ENCODE data around the gene PFN2.

PFN2 gene

DNA sequence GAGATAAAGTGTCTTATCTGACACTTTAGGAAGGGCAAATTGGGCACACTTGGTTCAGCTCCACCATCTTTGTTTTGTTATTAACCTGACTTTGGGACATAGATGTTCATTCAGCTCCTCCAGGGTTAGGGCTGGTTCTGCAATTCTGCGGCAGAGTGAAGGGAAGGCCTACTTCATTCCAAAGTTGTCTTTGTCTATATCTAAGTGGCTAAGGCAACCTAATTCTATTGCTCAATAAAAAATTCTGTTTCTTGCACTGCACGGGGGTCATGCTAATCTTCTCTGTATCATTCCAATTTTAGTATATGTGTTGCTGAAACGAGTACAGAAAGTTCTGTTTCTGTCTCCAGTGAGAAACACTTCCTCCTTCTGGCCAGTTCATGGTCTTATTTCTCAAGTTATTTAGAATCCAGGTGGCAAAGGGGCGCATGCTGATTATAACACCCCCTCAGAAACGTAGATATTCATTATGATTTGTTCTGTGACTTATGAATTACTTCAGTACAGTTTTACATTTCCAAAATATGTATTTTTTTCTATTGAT is 53.5 kb downstream of the PFN2 start:
- Histone ChIP-seq H3K4me2 (ENCODE audit: low read depth, low read length, poor library complexity, severe bottlenecking) (no peak overlapping the region), H3K9me2 (replicated peaks; ENCODE audit: low read depth, low read length) (no peaks in the 10 kb centered on the region), H3F3A (ENCODE audit: low read depth) (no peaks in the 10 kb centered on the region), H3K36me3 (ENCODE audit: insufficient read depth, low read length) (peaks cover 2% of the 10 kb centered on the region; the same call in 1 of the 2 replicates), H3K9me3 (ENCODE audit: insufficient read depth, low read depth, low read length) (no peaks in the 10 kb centered on the region), H3K4me1 (ENCODE audit: insufficient read depth, low read length, poor library complexity, severe bottlenecking) (no peaks in the 10 kb centered on the region), H2AFZ (ENCODE audit: low read length) (no peak overlapping the region), H3K4me3 (ENCODE audit: low read length, poor library complexity, severe bottlenecking) (no peak overlapping the region), H3K27me3 (ENCODE audit: insufficient read depth, low read length, poor library complexity, severe bottlenecking) (no peaks in the 10 kb centered on the region), H3K79me2 (ENCODE audit: insufficient read depth, low read length) (no peaks in the 10 kb centered on the region), H4K20me1 (ENCODE audit: insufficient read depth, low read length, poor library complexity, severe bottlenecking) (no peaks in the 10 kb centered on the region), H3K9ac (ENCODE audit: low read depth, low read length, poor library complexity, severe bottlenecking) (no peak overlapping the region)
- TF ChIP-seq, protein P1, sequence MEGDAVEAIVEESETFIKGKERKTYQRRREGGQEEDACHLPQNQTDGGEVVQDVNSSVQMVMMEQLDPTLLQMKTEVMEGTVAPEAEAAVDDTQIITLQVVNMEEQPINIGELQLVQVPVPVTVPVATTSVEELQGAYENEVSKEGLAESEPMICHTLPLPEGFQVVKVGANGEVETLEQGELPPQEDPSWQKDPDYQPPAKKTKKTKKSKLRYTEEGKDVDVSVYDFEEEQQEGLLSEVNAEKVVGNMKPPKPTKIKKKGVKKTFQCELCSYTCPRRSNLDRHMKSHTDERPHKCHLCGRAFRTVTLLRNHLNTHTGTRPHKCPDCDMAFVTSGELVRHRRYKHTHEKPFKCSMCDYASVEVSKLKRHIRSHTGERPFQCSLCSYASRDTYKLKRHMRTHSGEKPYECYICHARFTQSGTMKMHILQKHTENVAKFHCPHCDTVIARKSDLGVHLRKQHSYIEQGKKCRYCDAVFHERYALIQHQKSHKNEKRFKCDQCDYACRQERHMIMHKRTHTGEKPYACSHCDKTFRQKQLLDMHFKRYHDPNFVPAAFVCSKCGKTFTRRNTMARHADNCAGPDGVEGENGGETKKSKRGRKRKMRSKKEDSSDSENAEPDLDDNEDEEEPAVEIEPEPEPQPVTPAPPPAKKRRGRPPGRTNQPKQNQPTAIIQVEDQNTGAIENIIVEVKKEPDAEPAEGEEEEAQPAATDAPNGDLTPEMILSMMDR (conservative IDR thresholded peaks at IDR 0.05; ENCODE audit: low read length), result no peak
- TF ChIP-seq EZH2phosphoT487 (IDR thresholded peaks at IDR 0.05; ENCODE audit: borderline replicate concordance), result no peak

Measured in Loucy (cell line).